ENCODE measurements around the gene EPG5.

Gene EPG5

GRCh38 chr18:45954070-45954934 lies 12.8 kb downstream of the EPG5 start:
- TF ChIP-seq ZNF274 (IDR thresholded peaks at IDR 0.05; ENCODE audit: low read depth, low read length), result no peak
- H3K4me3 ChIP-seq (ENCODE audit: low read length), result no peak overlapping the region

- no peak overlapping the region for H3K4me3 ChIP-seq (ENCODE audit: low read length)
- TF ChIP-seq ZNF274 (IDR thresholded peaks at IDR 0.05; ENCODE audit: low read depth, low read length), result no peak
Observed at GRCh38 chr18:45951016-45951714, 16.0 kb downstream of the EPG5 start.

- no peak overlapping the region for H3K4me3 ChIP-seq (ENCODE audit: low read length)
- no peak for TF ChIP-seq ZNF274 (IDR thresholded peaks at IDR 0.05; ENCODE audit: low read depth, low read length)
Observed at GRCh38 chr18:45945669-45946068, 21.5 kb downstream of the EPG5 start.

GRCh38 chr18:45940724-45941123 lies 26.4 kb downstream of the EPG5 start:
- no peak for TF ChIP-seq ZNF274 (IDR thresholded peaks at IDR 0.05; ENCODE audit: low read depth, low read length)
- no peak overlapping the region for H3K4me3 ChIP-seq (ENCODE audit: low read length)

- H3K4me3 ChIP-seq (ENCODE audit: low read length), result no peak overlapping the region
- TF ChIP-seq ZNF274 (IDR thresholded peaks at IDR 0.05; ENCODE audit: low read depth, low read length), result no peak
Observed at GRCh38 chr18:45939236-45939635, 27.9 kb downstream of the EPG5 start.

GRCh38 chr18:45938488-45938935 lies 28.6 kb downstream of the EPG5 start:
- no peak for TF ChIP-seq ZNF274 (IDR thresholded peaks at IDR 0.05; ENCODE audit: low read depth, low read length)

GRCh38 chr18:45935591-45936335 lies 31.4 kb downstream of the EPG5 start:
- no peak for TF ChIP-seq ZNF274 (IDR thresholded peaks at IDR 0.05; ENCODE audit: low read depth, low read length)
- no peak overlapping the region for H3K4me3 ChIP-seq (ENCODE audit: low read length)

More at GRCh38 chr18:45938488-45938935, 28.6 kb downstream of the EPG5 start:
- no peak overlapping the region for H3K4me3 ChIP-seq (ENCODE audit: low read length)

- TF ChIP-seq ZNF274 (IDR thresholded peaks at IDR 0.05; ENCODE audit: low read depth, low read length), result no peak
- no peak overlapping the region for H3K4me3 ChIP-seq (ENCODE audit: low read length)
Observed at GRCh38 chr18:45932708-45933107, 34.4 kb downstream of the EPG5 start.

- TF ChIP-seq ZNF274 (IDR thresholded peaks at IDR 0.05; ENCODE audit: low read depth, low read length), result no peak
- no peak overlapping the region for H3K4me3 ChIP-seq (ENCODE audit: low read length)
Observed at GRCh38 chr18:45930963-45931362, 36.2 kb downstream of the EPG5 start.

GRCh38 chr18:45926691-45927090 lies 40.4 kb downstream of the EPG5 start:
- TF ChIP-seq ZNF274 (IDR thresholded peaks at IDR 0.05; ENCODE audit: low read depth, low read length), result no peak
- no peak overlapping the region for H3K4me3 ChIP-seq (ENCODE audit: low read length)

- no peak overlapping the region for H3K4me3 ChIP-seq (ENCODE audit: low read length)
- no peak for TF ChIP-seq ZNF274 (IDR thresholded peaks at IDR 0.05; ENCODE audit: low read depth, low read length)
Observed at GRCh38 chr18:45926085-45926484, 41.0 kb downstream of the EPG5 start.

GRCh38 chr18:45923138-45923537 lies 44.0 kb downstream of the EPG5 start:
- no peak overlapping the region for H3K4me3 ChIP-seq (ENCODE audit: low read length)
- TF ChIP-seq ZNF274 (IDR thresholded peaks at IDR 0.05; ENCODE audit: low read depth, low read length), result no peak

- no peak for TF ChIP-seq ZNF274 (IDR thresholded peaks at IDR 0.05; ENCODE audit: low read depth, low read length)
Observed at GRCh38 chr18:45920367-45920766, 46.8 kb downstream of the EPG5 start.

GRCh38 chr18:45916302-45916701 lies 50.8 kb downstream of the EPG5 start:
- TF ChIP-seq ZNF274 (IDR thresholded peaks at IDR 0.05; ENCODE audit: low read depth, low read length), result no peak
- H3K4me3 ChIP-seq (ENCODE audit: low read length), result no peak overlapping the region

More at GRCh38 chr18:45920367-45920766, 46.8 kb downstream of the EPG5 start:
- H3K4me3 ChIP-seq (ENCODE audit: low read length), result no peak overlapping the region
